ENCODE results near the gene FETUB.

DNA sequence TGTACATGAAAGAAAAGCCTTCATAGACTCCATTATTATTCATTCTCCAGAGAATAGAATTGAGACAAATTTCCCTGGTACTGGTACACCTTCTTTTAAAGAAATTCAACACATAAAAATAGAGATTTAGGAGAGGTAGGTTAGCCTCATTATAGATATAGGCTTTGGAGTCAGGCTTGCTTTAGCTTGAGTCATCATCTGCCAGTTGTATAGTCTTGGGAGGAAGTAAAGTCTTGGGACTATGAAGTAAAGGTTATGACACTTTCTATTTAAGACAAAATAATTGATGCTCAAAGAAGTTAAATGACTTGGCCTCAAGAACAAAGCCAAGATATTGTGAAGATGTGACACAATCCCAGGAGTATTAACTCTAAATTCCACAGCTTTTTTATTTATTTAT lies 30.0 kb downstream of the FETUB start:
- TF ChIP-seq, protein P1, sequence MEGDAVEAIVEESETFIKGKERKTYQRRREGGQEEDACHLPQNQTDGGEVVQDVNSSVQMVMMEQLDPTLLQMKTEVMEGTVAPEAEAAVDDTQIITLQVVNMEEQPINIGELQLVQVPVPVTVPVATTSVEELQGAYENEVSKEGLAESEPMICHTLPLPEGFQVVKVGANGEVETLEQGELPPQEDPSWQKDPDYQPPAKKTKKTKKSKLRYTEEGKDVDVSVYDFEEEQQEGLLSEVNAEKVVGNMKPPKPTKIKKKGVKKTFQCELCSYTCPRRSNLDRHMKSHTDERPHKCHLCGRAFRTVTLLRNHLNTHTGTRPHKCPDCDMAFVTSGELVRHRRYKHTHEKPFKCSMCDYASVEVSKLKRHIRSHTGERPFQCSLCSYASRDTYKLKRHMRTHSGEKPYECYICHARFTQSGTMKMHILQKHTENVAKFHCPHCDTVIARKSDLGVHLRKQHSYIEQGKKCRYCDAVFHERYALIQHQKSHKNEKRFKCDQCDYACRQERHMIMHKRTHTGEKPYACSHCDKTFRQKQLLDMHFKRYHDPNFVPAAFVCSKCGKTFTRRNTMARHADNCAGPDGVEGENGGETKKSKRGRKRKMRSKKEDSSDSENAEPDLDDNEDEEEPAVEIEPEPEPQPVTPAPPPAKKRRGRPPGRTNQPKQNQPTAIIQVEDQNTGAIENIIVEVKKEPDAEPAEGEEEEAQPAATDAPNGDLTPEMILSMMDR (IDR thresholded peaks at IDR 0.05; ENCODE audit: extremely low read depth in 1 of 2, insufficient read depth in 1 of 2, low read depth in 1 of 2, low read length in 2 of 2) = no peak
- TF ChIP-seq, protein P2, sequence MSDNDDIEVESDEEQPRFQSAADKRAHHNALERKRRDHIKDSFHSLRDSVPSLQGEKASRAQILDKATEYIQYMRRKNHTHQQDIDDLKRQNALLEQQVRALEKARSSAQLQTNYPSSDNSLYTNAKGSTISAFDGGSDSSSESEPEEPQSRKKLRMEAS (IDR thresholded peaks at IDR 0.05; ENCODE audit: insufficient read depth, insufficient read length) = no peak
- TF ChIP-seq POLR2A (IDR thresholded peaks at IDR 0.05; ENCODE audit: low read depth, low read length) (no peak), FOS (IDR thresholded peaks at IDR 0.05; ENCODE audit: borderline replicate concordance, insufficient read depth, low read length) (no peak), POLR2AphosphoS5 (IDR thresholded peaks at IDR 0.05; ENCODE audit: insufficient read depth, low read depth, low read length) (no peak), MYC (IDR thresholded peaks at IDR 0.05; ENCODE audit: low read depth, low read length) (no peak), JUN (IDR thresholded peaks at IDR 0.05; ENCODE audit: borderline replicate concordance, insufficient read depth, insufficient read length, low read depth) (no peak), EZH2 (IDR thresholded peaks at IDR 0.05; ENCODE audit: borderline replicate concordance, low read depth, low read length, severe bottlenecking) (no peak)

Data from endothelial cell of umbilical vein (primary cell).